Lung microvascular endothelial cell (primary cell): ENCODE results near the gene WNT7B. TPM values are rescaled to one million over a fixed set of nuclear protein-coding genes. Genes with fewer than 3 reads are reported as not detected.

Source experiments
- DNase-seq, 2 donors: peaks; one replicate each; pipeline versions ENCODE4 v3.0.0 to v3.0.0-alpha.2; 2010; ENCODE audit warnings: low read depth in 2 of 2
- total RNA-seq: library from RNA; depleted of rRNA; stranded (reverse); fragments of >200 nt; gene quantifications from 2 replicates; pipeline ENCODE4 v1.2.1, GENCODE V29; 2014

The WNT7B gene
- total RNA-seq, 1 donor from 2014 or later, result not detected

- DNase-seq, result peak; percentile 72 to 83
Measured at GRCh38 chr22:45996241-45997076, 19.5 kb upstream of the WNT7B start.

GRCh38 chr22:45995405-45996101, 18.6 kb upstream of the WNT7B start:
- DNase-seq, result no peak

GRCh38 chr22:45994491-45995404, 17.8 kb upstream of the WNT7B start:
- DNase-seq, result peak; percentile 64 to 68

GRCh38 chr22:45993841-45994240, 16.9 kb upstream of the WNT7B start:
- DNase-seq, result no peak

GRCh38 chr22:45993143-45993692, 16.3 kb upstream of the WNT7B start:
- no peak for DNase-seq

GRCh38 chr22:45992737-45993136, 15.8 kb upstream of the WNT7B start:
- no peak for DNase-seq

- no peak for DNase-seq
Measured at GRCh38 chr22:45991098-45991497, 14.1 kb upstream of the WNT7B start.

GRCh38 chr22:45987136-45987861, 10.3 kb upstream of the WNT7B start:
- DNase-seq, result no peak

GRCh38 chr22:45984316-45984916, 7.5 kb upstream of the WNT7B start:
- peak in 1 of 2 donors; percentile 34 for DNase-seq

- DNase-seq, result no peak
Measured at GRCh38 chr22:45983797-45984196, 6.8 kb upstream of the WNT7B start.

GRCh38 chr22:45980761-45981160, 3.8 kb upstream of the WNT7B start:
- DNase-seq, result no peak

- DNase-seq, result no peak
Measured at GRCh38 chr22:45980268-45980570, 3.3 kb upstream of the WNT7B start.

- no peak for DNase-seq
Measured at GRCh38 chr22:45978275-45978713, 1.3 kb upstream of the WNT7B start.

- peak; percentile 23 to 29 for DNase-seq
Measured at GRCh38 chr22:45977551-45978274, 751 bp upstream of the WNT7B start.

GRCh38 chr22:45976254-45977002, 534 bp downstream of the WNT7B start:
- no peak for DNase-seq

GRCh38 chr22:45975164-45976161, 1.5 kb downstream of the WNT7B start:
- DNase-seq, result no peak

- DNase-seq, result no peak
Measured at GRCh38 chr22:45974498-45974897, 2.5 kb downstream of the WNT7B start.

GRCh38 chr22:45972889-45973253, 4.1 kb downstream of the WNT7B start:
- DNase-seq, result no peak
